ENCODE measurements around the gene AHDC1. TPM values are rescaled to one million over a fixed set of nuclear protein-coding genes. Genes with fewer than 3 reads are reported as not detected.

AHDC1 gene
- total and polyA plus RNA-seq, 2 of the 13 experiments (the other 11 are each of a cell fraction or from before 2014, with no cell fraction given) = 1.0 to 2.7 TPM

GRCh38 chr1:27624467-27625178 is 20.7 kb upstream of the AHDC1 start:
- POLR2A ChIA-PET = no interaction called here
- CTCF ChIA-PET (ENCODE audit: low intra/inter-chr PET ratio, low total read pairs) = no interaction called here

DNA sequence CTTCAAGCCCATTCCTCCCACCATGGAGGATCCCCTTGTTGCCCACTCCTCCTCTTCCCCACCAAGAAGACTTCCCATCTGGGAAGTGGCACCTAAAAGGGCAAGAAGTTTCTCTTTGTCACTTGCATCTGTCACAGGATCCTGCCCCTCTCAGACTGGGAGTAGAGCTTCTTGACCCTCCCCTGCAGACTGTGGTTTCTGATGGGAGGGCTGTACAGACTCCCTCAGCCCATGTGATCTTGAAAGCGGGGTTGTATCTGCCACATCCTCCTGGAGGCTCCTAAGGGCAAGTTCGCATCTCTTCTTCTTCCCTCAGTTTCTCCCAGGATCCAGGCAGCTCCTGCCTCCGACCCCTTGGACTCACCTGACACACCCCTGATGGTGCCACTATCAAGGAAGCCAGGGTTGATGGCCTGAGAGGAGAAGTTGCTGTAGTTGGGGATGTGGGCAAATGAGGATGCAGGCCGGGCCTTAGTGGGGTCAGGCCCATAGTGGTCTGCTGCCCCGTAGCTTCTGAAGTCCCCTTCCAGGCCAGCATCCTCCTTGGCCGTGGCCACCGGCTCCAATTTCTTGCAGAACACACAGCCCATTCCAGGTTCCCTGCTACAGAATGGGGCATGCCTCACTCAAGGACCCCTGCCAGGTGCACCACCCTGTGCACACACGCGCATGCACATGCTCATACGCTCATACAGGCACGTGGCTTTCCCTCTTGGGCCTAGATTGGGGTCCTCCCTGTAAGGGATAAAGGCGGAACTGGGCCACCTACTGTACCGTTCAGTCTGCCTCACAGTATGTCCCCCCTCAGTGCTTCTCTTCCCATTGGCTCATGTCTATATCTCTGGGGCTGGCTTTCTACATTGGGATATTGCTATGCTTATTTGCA is 19.6 kb upstream of the AHDC1 start:
- Histone ChIP-seq H3K4me1 (ENCODE audit: insufficient read depth, low read length) (peaks cover 39% of the 10 kb centered on the region), H3K9me3 (ENCODE audit: low read length) (no peaks in the 10 kb centered on the region), H3K4me3 (replicated peaks in 1 of 3; ENCODE audit: insufficient read depth in 1 of 3, low read depth in 2 of 3, low read length in 3 of 3) (no peak overlapping the region), H3K27ac (ENCODE audit: extremely low read length, insufficient read depth, low read length) (no peak overlapping the region), H3K27me3 (ENCODE audit: control insufficient read depth in 1 of 2, insufficient read depth in 2 of 2, low read length in 2 of 2) (peaks cover 0 to 9% of the 10 kb centered on the region in 2 experiments; a peak in 2 of 5 replicates), H3K9ac (ENCODE audit: insufficient read depth, low read depth, low read length) (no peak overlapping the region), H4K20me1 (ENCODE audit: insufficient read depth, low read length) (no peaks in the 10 kb centered on the region), H3K36me3 (replicated peaks in 1 of 2; ENCODE audit: control insufficient read depth in 1 of 2, insufficient read depth in 2 of 2, low read length in 2 of 2) (no peaks in the 10 kb centered on the region), H2AFZ (ENCODE audit: low read length) (no peak overlapping the region), H3K79me2 (ENCODE audit: insufficient read depth, low read length) (no peaks in the 10 kb centered on the region), H3K4me2 (ENCODE audit: low read depth, low read length) (no peak overlapping the region)
- 34% methylated on average over 8 of the region's 13 CpGs for WGBS (ENCODE audit: low lambda C conversion rate)
- intact Hi-C loops (cut with micrococcal nuclease; ENCODE audit: unreplicated experiment) (no loop called here), in situ Hi-C loops (cut with HindIII; ENCODE audit: extremely low pct_ligation_motif_present, low pct_unique_long_range_greater_than_20kb) (no loop called here)
- ATAC-seq = no peak
- ChIA-PET POLR2A (no interaction called here), CTCF (ENCODE audit: low intra/inter-chr PET ratio, low total read pairs) (no interaction called here)
- no peak for FAIRE-seq
- no TSS peak for BruUV-seq (replicated peaks)
- no peak for DNase-seq (ENCODE audit: low spot score)
- TF ChIP-seq ZBTB21 (CRISPR knock-in tag; IDR thresholded peaks at IDR 0.05) = no peak
- no peak for TF ChIP-seq ZNF552 (CRISPR knock-in tag; IDR thresholded peaks at IDR 0.05; ENCODE audit: borderline replicate concordance)
- TF ChIP-seq XRCC5 (optimal IDR thresholded peaks at IDR 0.05; ENCODE audit: low read length) = no peak
- no peak for TF ChIP-seq ISX (CRISPR knock-in tag; conservative IDR thresholded peaks at IDR 0.05)
- TF ChIP-seq, protein P1, sequence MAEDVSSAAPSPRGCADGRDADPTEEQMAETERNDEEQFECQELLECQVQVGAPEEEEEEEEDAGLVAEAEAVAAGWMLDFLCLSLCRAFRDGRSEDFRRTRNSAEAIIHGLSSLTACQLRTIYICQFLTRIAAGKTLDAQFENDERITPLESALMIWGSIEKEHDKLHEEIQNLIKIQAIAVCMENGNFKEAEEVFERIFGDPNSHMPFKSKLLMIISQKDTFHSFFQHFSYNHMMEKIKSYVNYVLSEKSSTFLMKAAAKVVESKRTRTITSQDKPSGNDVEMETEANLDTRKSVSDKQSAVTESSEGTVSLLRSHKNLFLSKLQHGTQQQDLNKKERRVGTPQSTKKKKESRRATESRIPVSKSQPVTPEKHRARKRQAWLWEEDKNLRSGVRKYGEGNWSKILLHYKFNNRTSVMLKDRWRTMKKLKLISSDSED (CRISPR knock-in tag; IDR thresholded peaks at IDR 0.05) = no peak
- TF ChIP-seq MEIS2 (CRISPR knock-in tag; IDR thresholded peaks at IDR 0.05) = no peak
- no peak for TF ChIP-seq ZUFSP (CRISPR knock-in tag; IDR thresholded peaks at IDR 0.05; ENCODE audit: borderline replicate concordance)
- no peak for TF ChIP-seq RCOR2 (CRISPR knock-in tag; IDR thresholded peaks at IDR 0.05)
- TF ChIP-seq ZSCAN25 (CRISPR knock-in tag; IDR thresholded peaks at IDR 0.05) = no peak

More at GRCh38 chr1:27624467-27625178, 20.7 kb upstream of the AHDC1 start:
- Histone ChIP-seq H3K4me1 (ENCODE audit: insufficient read depth, low read length) (peaks cover 31% of the 10 kb centered on the region), H3K27me3 (ENCODE audit: control insufficient read depth in 1 of 2, insufficient read depth in 2 of 2, low read length in 2 of 2) (peaks cover 0 to 12% of the 10 kb centered on the region in 2 experiments; a peak in 2 of 5 replicates), H3K36me3 (replicated peaks in 1 of 2; ENCODE audit: control insufficient read depth in 1 of 2, insufficient read depth in 2 of 2, low read length in 2 of 2) (no peaks in the 10 kb centered on the region), H4K20me1 (ENCODE audit: insufficient read depth, low read length) (no peaks in the 10 kb centered on the region), H3K4me2 (ENCODE audit: low read depth, low read length) (no peak overlapping the region), H3K79me2 (ENCODE audit: insufficient read depth, low read length) (no peaks in the 10 kb centered on the region), H3K9ac (ENCODE audit: insufficient read depth, low read depth, low read length) (no peak overlapping the region), H3K27ac (ENCODE audit: extremely low read length, insufficient read depth, low read length) (no peak overlapping the region), H3K9me3 (ENCODE audit: low read length) (no peaks in the 10 kb centered on the region), H3K4me3 (replicated peaks in 1 of 3; ENCODE audit: insufficient read depth in 1 of 3, low read depth in 2 of 3, low read length in 3 of 3) (no peak overlapping the region), H2AFZ (ENCODE audit: low read length) (no peak overlapping the region)
- in situ Hi-C loops (cut with HindIII; ENCODE audit: extremely low pct_ligation_motif_present, low pct_unique_long_range_greater_than_20kb) (no loop called here), intact Hi-C loops (cut with micrococcal nuclease; ENCODE audit: unreplicated experiment) (no loop called here)
- DNase-seq (ENCODE audit: low spot score) (no peak), FAIRE-seq (no peak), ATAC-seq (no peak)
- 35% methylated on average over 4 of the region's 7 CpGs for WGBS (ENCODE audit: low lambda C conversion rate)
- TF ChIP-seq PITX1 (CRISPR knock-in tag; IDR thresholded peaks at IDR 0.05) = no peak
- TF ChIP-seq, protein P2, sequence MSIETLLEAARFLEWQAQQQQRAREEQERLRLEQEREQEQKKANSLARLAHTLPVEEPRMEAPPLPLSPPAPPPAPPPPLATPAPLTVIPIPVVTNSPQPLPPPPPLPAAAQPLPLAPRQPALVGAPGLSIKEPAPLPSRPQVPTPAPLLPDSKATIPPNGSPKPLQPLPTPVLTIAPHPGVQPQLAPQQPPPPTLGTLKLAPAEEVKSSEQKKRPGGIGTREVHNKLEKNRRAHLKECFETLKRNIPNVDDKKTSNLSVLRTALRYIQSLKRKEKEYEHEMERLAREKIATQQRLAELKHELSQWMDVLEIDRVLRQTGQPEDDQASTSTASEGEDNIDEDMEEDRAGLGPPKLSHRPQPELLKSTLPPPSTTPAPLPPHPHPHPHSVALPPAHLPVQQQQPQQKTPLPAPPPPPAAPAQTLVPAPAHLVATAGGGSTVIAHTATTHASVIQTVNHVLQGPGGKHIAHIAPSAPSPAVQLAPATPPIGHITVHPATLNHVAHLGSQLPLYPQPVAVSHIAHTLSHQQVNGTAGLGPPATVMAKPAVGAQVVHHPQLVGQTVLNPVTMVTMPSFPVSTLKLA (IDR thresholded peaks at IDR 0.05) = 0 out of 2 replicates have a peak, but pooled peaks have one; percentile 13
- BruUV-seq (replicated peaks) = no TSS peak

All from HepG2 (cell line).